Activated CD8-positive, alpha-beta memory T cell treated with anti-CD3 and anti-CD28 coated beads for 36 hours (primary cell): Measurements from ENCODE around the gene MTMR12. TPM values are rescaled to one million over a fixed set of nuclear protein-coding genes. Genes with fewer than 3 reads are reported as not detected.
"Not testable (repeated sequence)": the region's sequence is repeated elsewhere in the genome, so short reads cannot be mapped to it uniquely, and the experiment has no call there.

ENCODE experiments used
- CTCF ChIA-PET: fragments of 350-600 bp; sonication (Branson Sonifier 250); formaldehyde crosslinking; loops from one replicate; lab custom pipeline; 2021; ENCODE audit warnings: antibody characterized with exemption; lab: Charles Lee
- POLR2A ChIA-PET: fragments of 350-600 bp; sonication (Branson Sonifier 250); formaldehyde crosslinking; loops from one replicate; lab custom pipeline; 2021; ENCODE audit warnings: antibody characterized with exemption; lab: Charles Lee
- total RNA-seq, 2 experiments: library from RNA; stranded (reverse); gene quantifications; one replicate each; pipeline ENCODE4 v1.2.3, GENCODE V29; 2021

The MTMR12 gene
- total RNA-seq, 2 experiments from 2014 or later: 26.0 to 26.2 TPM

DNA sequence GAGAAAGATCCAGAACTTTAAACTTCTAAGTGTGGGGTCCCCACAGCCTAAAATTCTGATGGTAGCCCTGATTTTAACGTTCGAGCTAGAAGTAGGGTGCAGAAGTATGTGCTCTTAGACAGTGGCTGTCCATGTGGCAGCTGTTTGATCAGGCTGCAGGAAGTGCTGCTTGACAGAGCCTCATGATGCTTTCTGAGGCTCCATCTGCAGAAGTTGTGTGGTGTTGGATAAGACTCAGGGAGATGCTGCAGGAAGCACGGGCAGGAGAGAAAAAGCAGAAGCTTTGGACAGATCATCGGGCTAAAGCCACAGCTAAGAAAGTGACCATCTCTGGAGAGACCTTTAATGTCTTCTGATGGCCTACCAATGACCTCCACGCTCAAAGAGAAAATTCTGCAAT lies 8.1 kb downstream of the MTMR12 start:
- CTCF ChIA-PET: interaction anchor here (0.6 to 1.1 kb wide), 2 partner anchors 72 to 73 kb away, joined by 3 read pairs; no protein-coding TSS in a partner anchor
- POLR2A ChIA-PET: no interaction called here

DNA sequence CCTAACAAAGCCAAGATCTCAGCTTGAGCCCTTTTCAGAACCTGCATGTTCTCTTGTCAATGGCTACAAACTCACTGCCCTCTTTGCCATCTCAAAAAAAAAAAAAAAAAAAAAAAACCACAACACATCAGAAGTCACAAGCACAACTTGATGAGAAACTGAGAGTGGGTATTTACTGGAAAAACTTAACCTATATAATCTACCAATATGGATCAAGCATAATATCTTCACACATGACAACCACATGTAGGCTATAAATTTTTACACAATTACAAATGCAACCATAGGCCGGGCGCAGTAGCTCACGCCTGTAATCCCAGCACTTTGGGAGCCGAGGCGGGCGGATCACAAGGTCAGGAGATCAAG lies 9.0 kb downstream of the MTMR12 start:
- ChIA-PET CTCF (no interaction called here), POLR2A (no interaction called here)

DNA sequence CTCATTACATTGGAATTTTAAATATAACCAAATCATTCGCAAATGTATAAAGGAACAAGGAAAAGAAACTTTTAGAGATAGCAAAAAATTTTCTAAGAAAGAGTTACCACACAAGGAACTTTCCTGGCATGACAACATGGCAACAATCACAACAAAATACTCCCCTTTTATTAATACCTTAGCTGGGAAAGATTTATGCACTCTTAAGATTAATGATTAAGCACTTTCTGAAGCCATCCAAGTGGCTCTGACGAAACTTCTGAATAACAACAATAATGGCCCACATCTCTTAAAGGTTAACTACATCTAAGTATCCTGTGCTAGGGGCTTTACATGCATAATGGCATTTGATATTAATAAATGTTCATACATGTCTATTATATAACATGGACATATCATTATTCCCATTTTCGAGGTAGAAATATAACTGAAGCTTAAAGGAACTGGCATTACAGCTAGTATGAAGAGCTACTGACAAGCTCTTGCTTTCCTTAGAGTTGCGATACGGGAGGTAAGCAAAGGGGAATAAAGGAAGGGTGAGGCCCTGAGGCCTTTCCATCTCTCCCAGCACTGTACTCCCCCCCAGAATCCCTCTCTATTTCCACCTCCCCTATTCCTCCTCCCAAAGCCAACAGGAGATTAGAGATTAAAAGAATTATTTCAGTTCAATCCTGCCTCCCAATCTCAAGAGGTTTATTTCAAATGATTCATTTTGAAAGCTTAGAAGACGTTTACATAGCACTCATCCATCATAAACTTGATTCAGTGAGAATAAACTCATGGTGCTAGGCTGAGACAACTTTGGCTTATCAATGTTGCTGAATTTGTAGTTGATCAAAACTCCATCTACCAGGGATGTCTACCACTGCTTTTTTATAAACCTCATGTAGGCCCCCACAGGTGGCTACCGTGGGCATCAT lies 9.6 kb downstream of the MTMR12 start:
- POLR2A ChIA-PET: no interaction called here

DNA sequence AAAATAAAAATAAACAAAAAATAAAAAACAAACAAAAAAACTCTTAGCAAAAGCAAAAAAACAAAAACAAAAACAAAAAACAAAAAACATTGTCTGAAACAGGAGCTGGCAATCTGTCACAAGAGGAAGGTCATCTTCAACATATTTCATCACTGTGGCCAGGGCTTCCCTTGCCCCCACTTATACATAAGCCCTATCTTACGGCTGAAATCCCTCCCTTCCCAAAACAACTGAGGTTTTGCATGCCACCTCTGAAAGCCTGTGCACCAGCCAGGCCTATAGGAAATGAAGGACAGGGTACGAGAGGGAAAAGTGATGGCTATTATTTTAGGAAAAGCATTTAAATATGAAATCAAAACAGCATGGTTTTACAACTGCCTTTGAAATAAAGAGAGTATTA lies 10.8 kb downstream of the MTMR12 start:
- CTCF ChIA-PET: no interaction called here
- POLR2A ChIA-PET: no interaction called here

More for the DNA sequence above, 9.6 kb downstream of the MTMR12 start:
- CTCF ChIA-PET: no interaction called here

DNA sequence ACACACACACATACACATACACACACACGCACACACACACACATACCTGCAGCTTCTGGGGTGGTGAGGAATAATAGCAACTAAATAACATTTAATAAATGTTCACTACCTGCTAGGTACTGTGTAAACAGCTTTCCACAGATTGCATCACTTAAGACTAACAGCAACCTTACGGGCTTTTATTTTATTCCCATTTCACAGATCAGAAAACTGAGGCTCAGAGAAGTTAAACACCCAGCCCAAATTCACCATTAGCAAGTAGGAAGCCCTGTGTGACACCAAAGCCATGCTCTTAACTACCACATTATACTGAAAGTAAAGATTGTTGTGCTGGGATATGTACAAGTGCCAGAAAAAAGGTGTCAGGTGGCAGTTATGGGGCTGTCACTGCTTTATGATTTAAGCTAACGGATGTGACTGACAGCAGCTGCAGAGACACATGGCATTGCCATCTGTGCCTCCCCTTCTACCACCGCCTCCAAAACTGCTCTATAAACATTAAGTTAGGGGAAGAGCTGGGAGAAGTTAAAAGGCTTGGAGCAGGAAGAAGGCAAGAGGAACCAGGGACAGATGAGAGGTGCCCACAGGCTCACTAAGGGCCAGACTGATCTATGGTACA lies 13.6 kb downstream of the MTMR12 start:
- ChIA-PET POLR2A (no interaction called here), CTCF (interaction anchor here (2.0 kb wide), 1 partner anchor 30 kb away, joined by 5 read pairs; no protein-coding TSS in a partner anchor)

DNA sequence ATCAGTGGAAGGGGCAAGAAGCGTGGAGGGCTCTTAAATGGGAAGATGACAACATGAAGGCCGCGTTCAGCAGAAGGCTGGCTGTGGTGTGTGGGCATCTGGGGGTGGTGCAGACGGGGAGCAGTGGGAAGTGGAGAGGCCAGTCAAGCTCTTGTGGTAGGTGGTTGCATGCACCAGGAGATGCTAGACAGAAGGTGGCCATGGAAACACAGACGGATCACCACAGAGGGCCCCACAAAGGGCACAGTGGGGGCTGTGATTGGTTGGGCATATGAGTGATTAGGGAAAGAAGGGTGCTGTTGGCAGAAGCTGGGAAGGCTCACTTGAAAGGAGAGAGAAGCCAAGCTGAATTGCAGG lies 14.7 kb downstream of the MTMR12 start:
- ChIA-PET CTCF (interaction anchor here (2.0 kb wide), 1 partner anchor 31 kb away, joined by 5 read pairs; no protein-coding TSS in a partner anchor), POLR2A (interaction anchor here (0.7 kb wide), 1 partner anchor 40 kb away, joined by 4 read pairs; no protein-coding TSS in a partner anchor)

DNA sequence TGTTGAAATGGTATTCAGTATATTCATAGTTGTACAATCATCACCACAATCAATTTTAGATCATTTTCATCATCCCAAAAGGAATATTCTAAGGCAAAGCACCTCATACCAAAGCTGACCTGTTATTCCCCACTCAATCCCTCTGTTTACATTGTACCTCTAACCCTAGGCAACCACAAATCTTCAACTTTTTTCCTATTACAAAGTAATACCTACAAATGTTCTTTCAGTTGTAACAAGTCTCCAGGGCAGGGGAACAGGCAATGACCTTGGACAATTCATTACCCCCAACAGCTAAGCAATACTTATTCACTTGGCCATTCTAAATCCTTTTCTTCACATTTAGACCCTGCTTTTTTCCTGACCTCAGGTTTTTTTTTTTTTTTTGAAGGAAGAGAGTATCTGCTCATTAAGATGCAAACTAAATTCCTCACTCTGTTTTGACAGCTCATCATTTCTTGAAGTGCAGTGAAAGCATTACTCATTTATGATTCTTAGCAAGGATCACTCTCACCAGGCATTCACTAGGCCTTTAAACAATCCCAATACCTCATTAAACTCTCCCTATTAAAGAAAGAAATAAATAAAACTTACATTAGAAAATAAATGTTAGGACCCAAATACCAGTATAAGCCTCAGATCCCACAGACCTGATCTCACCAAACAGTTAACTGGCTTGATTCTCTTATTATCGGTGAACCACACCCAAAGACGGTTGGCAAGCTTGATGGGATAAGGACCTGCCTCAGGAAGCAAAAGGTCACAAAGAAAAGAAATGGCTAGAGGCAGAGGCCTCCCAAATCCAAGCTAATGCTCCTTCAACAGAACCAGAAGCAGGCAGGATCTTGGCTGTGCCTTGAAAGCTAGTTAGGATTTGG lies 15.3 kb downstream of the MTMR12 start:
- ChIA-PET POLR2A (interaction anchor here (0.7 kb wide), 1 partner anchor 39 kb away, joined by 4 read pairs; no protein-coding TSS in a partner anchor), CTCF (interaction anchor here (0.7 kb wide), 1 partner anchor 9 kb away, joined by 4 read pairs; no protein-coding TSS in a partner anchor)

DNA sequence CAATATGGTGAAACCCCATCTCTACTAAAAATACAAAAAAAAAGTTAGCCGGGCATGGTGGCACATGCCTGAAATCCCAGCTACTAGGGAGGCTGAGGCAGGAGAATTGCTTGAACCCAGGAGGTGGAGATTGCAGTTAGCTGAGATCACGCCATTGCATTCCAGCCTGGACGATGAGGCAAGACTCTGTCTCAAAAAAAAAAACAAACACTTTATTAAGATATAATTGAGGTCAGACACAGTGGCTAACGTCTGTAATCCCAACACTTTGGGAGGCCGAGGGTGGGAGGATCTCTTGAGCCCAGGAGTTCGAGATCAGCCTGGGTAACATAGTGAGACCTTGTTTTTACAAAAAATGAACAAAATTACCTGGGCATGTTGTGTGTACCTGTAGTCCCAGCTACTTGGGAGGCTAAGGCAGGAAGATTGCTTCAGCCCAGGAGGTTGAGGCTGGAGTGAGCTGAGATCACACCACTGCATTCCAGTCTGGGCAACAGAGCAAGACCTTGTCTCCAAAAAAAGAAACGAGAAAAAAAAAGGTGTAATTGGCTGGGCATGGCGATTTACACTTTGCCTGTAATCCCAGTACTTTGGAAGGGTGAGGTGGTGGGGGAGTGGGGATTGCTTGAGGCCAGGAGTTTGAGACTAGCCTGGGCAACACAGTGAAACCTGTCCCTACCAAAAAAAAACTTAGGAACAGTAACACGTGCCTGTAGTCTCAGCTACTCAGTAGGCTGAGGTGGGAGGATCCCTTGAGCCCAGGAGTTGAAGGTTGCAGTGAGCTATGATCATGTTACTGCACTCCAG lies 16.6 kb downstream of the MTMR12 start:
- CTCF ChIA-PET: interaction anchor here (0.7 kb wide), 1 partner anchor 11 kb away, joined by 4 read pairs; no protein-coding TSS in a partner anchor
- POLR2A ChIA-PET: not testable (repeated sequence)

DNA sequence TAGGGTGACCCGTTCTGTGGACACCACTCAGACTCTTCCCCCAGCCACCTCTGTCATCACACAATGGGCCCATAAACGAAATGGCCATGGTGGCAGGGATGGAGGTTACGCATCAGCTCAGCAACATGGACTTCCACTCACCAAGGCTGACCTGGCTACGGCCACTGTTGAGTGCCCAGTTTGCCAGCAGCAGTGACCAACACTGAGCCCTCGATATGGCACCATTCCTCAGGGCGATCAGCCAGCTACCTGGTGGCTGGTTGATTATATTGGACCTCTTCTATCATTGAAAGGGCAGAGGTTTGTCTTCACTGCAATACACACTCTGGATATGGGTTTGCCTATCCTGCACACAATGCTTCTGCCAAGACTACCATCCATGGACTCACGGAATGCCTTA lies 21.1 kb downstream of the MTMR12 start:
- CTCF ChIA-PET: no interaction called here
- POLR2A ChIA-PET: no interaction called here

DNA sequence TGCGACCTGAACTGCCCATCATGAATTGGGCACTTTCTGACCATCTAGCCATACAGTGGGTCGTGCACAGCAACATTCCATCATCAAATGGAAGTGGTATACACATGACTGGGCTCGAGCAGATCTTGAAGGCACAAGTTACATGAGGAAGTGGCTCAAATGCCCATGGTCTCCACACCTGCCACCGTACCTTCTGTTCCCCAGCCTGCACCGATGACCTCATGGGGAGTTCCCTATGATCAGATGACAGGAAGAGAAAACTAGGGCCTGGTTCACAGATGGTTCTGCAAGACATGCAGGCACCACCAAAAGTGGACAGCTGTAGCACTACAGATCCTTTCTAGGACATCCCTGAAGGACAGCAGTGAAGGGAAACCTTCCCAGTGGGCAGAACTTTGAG lies 21.8 kb downstream of the MTMR12 start:
- ChIA-PET POLR2A (no interaction called here), CTCF (no interaction called here)

DNA sequence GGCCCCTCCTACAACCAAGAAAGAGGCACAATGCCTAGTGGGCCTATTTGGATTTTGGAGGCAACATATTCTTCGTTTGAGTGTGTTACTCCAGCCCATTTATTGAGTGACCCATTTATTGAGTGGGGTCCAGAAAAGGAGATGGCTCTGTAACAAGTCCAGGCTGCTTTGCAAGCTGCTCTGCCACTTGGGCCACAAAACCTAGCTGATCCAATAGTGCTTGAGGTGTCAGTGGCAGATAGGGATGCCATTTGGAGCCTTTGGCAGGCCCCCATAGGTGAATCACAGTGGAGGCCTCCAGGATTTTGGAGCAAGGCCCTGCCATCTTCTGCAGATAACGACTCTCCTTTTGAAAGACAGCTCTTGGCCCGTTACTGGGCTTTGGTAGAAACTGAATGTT lies 22.2 kb downstream of the MTMR12 start:
- CTCF ChIA-PET, POLR2A ChIA-PET: not testable (repeated sequence)

DNA sequence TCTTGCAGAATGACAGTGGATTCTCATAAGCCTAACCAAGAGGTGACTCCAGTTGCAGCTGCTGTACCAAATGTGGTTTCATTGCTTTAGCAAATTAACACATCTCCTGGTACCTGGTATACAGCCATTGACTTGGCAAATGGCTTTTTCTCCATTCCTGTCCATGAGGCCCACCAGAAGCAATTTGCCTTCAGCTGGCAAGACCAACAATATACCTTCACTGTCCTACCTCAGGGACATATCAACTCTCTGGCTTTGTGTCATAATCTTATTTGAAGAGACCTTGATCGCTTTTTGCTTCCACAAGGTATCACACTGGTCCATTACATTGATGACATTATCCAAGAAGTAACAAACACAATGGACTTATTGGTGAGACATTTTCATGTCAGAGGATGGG lies 22.8 kb downstream of the MTMR12 start:
- POLR2A ChIA-PET, CTCF ChIA-PET: not testable (repeated sequence)

DNA sequence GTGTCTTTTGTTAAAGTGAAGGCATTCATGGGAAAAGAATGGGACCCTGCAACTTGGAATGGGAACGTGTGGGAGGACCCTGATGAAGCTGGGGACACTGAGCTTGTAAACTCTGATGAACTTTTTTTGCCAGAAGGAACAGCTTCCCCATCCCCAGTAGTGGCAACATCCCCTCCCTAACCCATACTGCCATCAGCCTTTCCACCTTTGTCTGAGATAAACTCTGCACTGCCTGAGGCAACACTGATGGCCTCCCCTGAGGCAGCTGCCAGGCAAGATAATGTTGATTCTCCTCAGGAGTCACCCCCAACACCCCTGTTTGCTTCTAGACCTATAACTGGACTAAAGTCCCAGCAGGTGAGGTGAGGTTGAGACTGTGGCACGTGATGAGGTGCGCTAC lies 24.6 kb downstream of the MTMR12 start:
- CTCF ChIA-PET, POLR2A ChIA-PET: not testable (repeated sequence)

DNA sequence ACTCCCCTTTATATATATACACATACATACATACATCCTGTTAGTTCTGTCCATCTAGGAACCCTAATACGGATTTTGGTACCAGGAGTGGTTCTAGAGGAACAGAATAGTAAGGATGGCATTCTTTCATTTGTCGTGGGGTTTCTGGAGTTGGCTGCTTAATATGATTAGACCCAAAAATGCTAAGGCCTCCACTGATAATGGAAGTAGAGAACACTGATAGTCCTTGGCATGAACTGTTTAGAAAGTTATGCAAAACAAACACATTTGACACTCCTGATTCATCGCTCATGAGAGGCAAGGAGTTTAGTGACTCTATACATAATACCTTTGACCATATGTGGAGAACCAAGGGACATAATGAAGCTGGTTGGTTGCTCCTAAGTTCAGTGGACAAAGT lies 25.2 kb downstream of the MTMR12 start:
- CTCF ChIA-PET, POLR2A ChIA-PET: not testable (repeated sequence)

DNA sequence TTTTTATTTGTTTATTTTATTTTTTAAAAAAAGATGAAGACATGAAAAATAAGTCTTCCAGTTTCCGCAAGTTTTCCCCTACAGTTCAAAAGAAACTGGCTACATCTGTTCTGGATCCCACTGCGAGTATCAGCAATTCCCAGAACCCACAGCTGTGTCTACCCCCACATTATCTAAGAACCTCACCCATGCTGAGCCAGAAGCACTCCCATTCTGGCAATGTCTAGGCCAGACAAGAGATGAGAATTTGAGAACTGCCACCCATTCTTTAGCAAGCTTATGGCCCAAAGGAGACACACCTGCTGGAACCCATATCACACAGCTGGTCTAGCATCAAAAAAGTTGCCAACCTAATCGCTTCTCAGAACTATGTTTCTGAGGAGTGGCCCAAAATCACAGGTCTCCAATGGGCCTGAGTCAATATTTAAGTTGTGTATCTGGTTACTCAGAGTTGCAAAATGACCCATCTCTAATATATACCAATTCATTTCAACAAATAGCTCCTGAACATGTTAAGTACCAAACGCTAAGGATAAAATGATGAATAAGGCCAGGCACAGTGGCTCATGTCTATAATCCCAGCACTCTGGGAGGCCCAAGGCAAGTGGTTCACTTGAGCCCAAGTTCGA lies 27.1 kb downstream of the MTMR12 start:
- CTCF ChIA-PET: no interaction called here
- POLR2A ChIA-PET: interaction anchor here (0.6 to 0.7 kb wide), 2 partner anchors 15 to 136 kb away, joined by 3 to 5 read pairs; no protein-coding TSS in a partner anchor

DNA sequence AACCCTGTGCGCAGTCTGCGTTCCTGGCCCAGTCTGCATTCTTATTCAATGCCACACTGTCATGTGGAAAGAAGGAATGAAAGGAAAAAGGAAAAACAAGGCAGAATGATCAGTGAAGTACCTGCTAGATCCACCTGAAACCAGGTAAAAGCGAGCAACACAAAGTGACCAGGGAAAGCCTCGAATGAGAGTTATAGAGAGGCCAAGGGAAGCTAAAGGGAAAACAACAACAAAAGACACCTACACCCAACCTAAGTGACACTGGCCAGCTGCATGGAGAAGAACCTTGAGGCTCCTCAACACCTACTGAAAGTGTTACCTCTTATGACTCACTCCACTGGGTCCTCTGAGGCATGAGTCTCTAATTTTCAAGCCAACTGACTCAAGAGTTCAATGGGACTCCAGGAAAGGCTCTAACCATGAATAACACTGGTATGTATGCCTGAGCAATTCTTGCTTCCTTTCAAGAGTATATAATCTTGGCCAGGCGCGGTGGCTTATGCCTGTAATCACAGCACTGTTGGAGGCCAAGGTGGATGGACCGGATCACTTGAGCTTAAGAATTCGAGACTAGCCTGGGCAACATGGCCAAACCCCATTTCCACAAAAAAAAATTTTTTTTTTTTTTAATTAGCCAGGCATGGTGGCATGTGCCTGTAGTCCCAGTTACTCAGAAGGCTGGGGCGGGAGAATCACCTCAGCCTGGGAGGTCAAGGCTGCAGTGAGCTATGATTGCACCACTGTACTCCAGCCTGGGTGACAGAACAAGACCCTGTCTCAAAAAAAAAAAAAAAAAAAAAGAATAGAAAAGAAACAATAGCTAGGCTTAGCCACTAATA lies 29.0 kb downstream of the MTMR12 start:
- ChIA-PET POLR2A (interaction anchor here (0.6 kb wide), 1 partner anchor 156 kb away, joined by 4 read pairs; no protein-coding TSS in a partner anchor), CTCF (no interaction called here)

DNA sequence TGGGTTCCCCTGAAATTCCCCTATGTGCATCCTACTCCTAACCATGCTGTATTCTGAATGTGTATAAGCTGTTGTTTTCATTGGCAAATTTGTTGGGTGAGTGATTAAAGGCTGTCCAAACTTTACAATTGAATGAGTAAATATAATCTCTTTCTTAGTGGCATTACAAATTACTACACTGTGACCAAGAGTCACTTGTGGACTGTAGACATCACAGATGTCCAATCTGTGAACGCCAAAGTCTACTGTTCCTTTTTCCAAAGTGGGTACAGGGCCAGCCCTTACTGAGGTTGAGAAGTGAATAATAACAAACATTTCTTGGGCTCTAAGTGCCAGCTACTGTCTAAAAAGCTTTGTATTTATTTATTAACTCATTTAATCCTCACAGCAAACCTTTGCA lies 29.7 kb downstream of the MTMR12 start:
- ChIA-PET POLR2A (no interaction called here), CTCF (no interaction called here)
